ENCODE measurements around the gene RFX8. TPM values are rescaled to one million over a fixed set of nuclear protein-coding genes. Genes with fewer than 3 reads are reported as not detected.

Gene RFX8
- total RNA-seq, 1 donor from 2014 or later: not detected

- Mint-ChIP-seq H3K27me3 (peaks cover 21% of the 10 kb centered on the region), H3K9me3 (ENCODE audit: low read depth) (no peaks in the 10 kb centered on the region), H3K36me3 (ENCODE audit: insufficient read depth) (no peaks in the 10 kb centered on the region), H3K4me1 (ENCODE audit: low read depth) (no peaks in the 10 kb centered on the region), H3K4me3 (ENCODE audit: low read depth) (no peak overlapping the region), H3K27ac (no peak overlapping the region)
- TF ChIP-seq, protein P1, sequence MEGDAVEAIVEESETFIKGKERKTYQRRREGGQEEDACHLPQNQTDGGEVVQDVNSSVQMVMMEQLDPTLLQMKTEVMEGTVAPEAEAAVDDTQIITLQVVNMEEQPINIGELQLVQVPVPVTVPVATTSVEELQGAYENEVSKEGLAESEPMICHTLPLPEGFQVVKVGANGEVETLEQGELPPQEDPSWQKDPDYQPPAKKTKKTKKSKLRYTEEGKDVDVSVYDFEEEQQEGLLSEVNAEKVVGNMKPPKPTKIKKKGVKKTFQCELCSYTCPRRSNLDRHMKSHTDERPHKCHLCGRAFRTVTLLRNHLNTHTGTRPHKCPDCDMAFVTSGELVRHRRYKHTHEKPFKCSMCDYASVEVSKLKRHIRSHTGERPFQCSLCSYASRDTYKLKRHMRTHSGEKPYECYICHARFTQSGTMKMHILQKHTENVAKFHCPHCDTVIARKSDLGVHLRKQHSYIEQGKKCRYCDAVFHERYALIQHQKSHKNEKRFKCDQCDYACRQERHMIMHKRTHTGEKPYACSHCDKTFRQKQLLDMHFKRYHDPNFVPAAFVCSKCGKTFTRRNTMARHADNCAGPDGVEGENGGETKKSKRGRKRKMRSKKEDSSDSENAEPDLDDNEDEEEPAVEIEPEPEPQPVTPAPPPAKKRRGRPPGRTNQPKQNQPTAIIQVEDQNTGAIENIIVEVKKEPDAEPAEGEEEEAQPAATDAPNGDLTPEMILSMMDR (IDR thresholded peaks at IDR 0.05; ENCODE audit: unreplicated experiment): no peak
- no peak for DNase-seq (ENCODE audit: low spot score, unreplicated experiment)
Observed at GRCh38 chr2:101405351-101405899, 69.5 kb downstream of the RFX8 start.

- H3K4me1 Mint-ChIP-seq (ENCODE audit: low read depth): no peaks in the 10 kb centered on the region
- peaks cover 30% of the 10 kb centered on the region for H3K27me3 Mint-ChIP-seq
- H3K4me3 Mint-ChIP-seq (ENCODE audit: low read depth): no peak overlapping the region
- DNase-seq (ENCODE audit: low spot score, unreplicated experiment): no peak
- H3K36me3 Mint-ChIP-seq (ENCODE audit: insufficient read depth): no peaks in the 10 kb centered on the region
- H3K27ac Mint-ChIP-seq: no peak overlapping the region
- TF ChIP-seq, protein P1 (IDR thresholded peaks at IDR 0.05; ENCODE audit: unreplicated experiment): no peak
- H3K9me3 Mint-ChIP-seq (ENCODE audit: low read depth): no peaks in the 10 kb centered on the region
Observed at GRCh38 chr2:101403745-101404144, 71.2 kb downstream of the RFX8 start.

GRCh38 chr2:101402630-101403029 is 72.3 kb downstream of the RFX8 start:
- Mint-ChIP-seq H3K27me3 (peaks cover 37% of the 10 kb centered on the region), H3K36me3 (ENCODE audit: insufficient read depth) (no peaks in the 10 kb centered on the region), H3K27ac (no peak overlapping the region), H3K9me3 (ENCODE audit: low read depth) (no peaks in the 10 kb centered on the region), H3K4me3 (ENCODE audit: low read depth) (no peak overlapping the region), H3K4me1 (ENCODE audit: low read depth) (no peaks in the 10 kb centered on the region)
- TF ChIP-seq, protein P1 (IDR thresholded peaks at IDR 0.05; ENCODE audit: unreplicated experiment): no peak
- DNase-seq (ENCODE audit: low spot score, unreplicated experiment): no peak

GRCh38 chr2:101401906-101402305 is 73.0 kb downstream of the RFX8 start:
- no peaks in the 10 kb centered on the region for H3K9me3 Mint-ChIP-seq (ENCODE audit: low read depth)
- no peaks in the 10 kb centered on the region for H3K4me1 Mint-ChIP-seq (ENCODE audit: low read depth)
- DNase-seq (ENCODE audit: low spot score, unreplicated experiment): no peak
- TF ChIP-seq, protein P1 (IDR thresholded peaks at IDR 0.05; ENCODE audit: unreplicated experiment): peak; percentile 48
- peaks cover 40% of the 10 kb centered on the region for H3K27me3 Mint-ChIP-seq
- H3K36me3 Mint-ChIP-seq (ENCODE audit: insufficient read depth): no peaks in the 10 kb centered on the region
- no peak overlapping the region for H3K4me3 Mint-ChIP-seq (ENCODE audit: low read depth)
- H3K27ac Mint-ChIP-seq: no peak overlapping the region

DNA sequence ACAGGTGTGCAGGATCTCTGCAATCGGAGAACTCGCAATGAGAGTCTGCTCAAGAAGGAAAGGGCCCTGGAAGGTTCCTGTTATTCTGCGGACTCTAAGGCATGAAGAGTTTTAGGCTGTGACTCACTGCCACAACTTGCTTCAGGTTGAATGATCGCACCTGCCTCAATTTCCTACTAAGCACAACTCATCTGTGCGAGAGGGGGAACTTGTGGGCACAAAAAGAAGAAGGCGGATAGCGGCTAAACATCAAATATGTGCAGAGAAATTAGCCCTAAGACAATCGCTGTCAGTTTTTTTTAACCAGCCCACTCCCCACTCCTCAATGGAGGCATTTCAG is 73.6 kb downstream of the RFX8 start:
- Mint-ChIP-seq H3K4me3 (ENCODE audit: low read depth) (no peak overlapping the region), H3K9me3 (ENCODE audit: low read depth) (no peaks in the 10 kb centered on the region), H3K27ac (no peak overlapping the region), H3K36me3 (ENCODE audit: insufficient read depth) (no peaks in the 10 kb centered on the region), H3K4me1 (ENCODE audit: low read depth) (no peaks in the 10 kb centered on the region), H3K27me3 (peaks cover 40% of the 10 kb centered on the region)
- DNase-seq (ENCODE audit: low spot score, unreplicated experiment): no peak
- TF ChIP-seq, protein P1 (IDR thresholded peaks at IDR 0.05; ENCODE audit: unreplicated experiment): no peak

Data from progenitor cell of endocrine pancreas (in vitro differentiated cells).